OCI-LY7 (cell line): ENCODE data around the gene HUS1B.

Experiments used
- CTCF ChIP-seq: fragments of 200-600 bp; sonication (generic); conservative IDR thresholded peaks from 2 replicates; pipeline ENCODE4 v1.5.1; 2014; ENCODE audit warnings: mild to moderate bottlenecking, antibody characterized with exemption, low read length, moderate library complexity, mixed read lengths
- EZH2phosphoT487 ChIP-seq: fragments of 200-600 bp; sonication (generic); IDR thresholded peaks from 2 replicates; pipeline ENCODE4 v1.6.1; 2018; ENCODE audit warnings: low read depth, borderline replicate concordance, mild to moderate bottlenecking, mixed run types, antibody characterized with exemption, low read length, moderate library complexity, mixed read lengths

- no peak for TF ChIP-seq CTCF
- TF ChIP-seq EZH2phosphoT487: no peak
Observed at GRCh38 chr6:606829-607379, 50.0 kb downstream of the HUS1B start.
